DMS53 treated with DMSO at 0.1 percent for 48 hours (cell line): ENCODE data around the gene CLBA1.

Source experiments
- DNase-seq: peaks from one replicate; lab custom pipeline; 2025; ENCODE audit not compliant: unreplicated experiment; lab: John Stamatoyannopoulos, UW

Gene CLBA1

GRCh38 chr14:104968541-104969401 lies 16.8 kb upstream of the CLBA1 start:
- DNase-seq = peak; percentile 16

DNA sequence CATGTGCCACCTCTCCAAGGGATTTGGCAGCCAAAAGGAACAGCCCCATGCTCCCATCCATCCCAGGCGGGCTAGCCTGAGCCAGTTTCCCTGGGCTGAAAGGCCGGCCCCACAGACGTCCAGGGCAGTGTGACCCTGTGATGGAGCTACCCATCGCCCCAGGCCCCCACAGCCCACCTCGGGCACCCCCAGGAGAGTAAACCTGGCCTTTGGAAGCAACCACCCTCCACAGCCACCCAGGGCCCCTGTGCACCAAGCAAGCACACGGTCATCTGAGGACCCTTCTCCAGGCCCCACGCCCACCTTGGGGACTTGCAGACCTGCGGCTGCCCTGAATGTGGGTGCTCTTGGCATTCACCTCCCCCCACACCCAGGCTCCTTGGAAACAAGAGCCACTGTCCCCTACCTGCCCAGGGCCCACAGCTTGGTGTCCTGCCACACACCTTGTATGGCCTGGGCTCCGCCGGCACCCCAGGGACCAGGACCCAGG lies 15.8 kb upstream of the CLBA1 start:
- no peak for DNase-seq

GRCh38 chr14:104970231-104971068 lies 15.1 kb upstream of the CLBA1 start:
- no peak for DNase-seq

DNA sequence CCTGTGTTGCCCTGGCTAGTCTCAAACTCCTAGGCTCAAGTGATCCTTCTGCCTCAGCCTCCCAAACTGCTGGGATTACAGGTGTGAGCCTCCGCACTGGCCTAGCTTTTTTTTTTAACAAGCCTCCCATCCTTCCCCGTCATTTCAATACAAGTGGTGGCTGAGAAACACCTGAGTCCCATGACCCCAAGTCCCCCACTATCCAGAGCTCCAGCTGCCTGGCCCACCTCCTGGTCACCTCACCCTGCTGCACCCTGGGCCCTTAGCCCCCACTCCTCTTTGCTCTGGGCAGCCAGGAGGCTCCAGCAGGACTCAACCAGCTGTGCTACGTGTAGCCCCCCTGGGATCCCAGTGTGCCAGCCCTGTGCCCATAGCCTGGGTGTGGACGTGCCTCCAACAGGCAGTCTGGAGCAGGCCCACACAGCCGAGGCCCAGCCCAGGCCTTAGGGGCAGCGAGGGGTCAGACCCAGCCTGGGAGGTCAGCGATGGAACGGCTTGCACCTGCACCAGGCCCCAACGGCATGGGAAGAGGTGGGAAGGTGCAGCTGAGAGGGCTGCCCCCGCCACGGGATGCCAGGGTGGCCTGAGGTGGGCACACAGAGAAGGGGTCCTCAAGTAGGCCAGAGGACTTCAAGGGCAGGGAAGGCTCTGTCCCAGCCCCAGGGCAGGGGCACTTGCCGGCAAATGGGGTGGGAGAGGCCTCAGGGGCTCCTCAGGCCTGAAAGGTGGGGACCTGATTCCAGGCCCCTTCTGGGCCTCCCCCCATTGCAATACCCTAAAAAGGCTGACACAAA lies 13.9 kb upstream of the CLBA1 start:
- DNase-seq = no peak

- peak; percentile 76 for DNase-seq
These were observed 13.1 kb upstream of the CLBA1 start for GRCh38 chr14:104972301-104973134.

DNA sequence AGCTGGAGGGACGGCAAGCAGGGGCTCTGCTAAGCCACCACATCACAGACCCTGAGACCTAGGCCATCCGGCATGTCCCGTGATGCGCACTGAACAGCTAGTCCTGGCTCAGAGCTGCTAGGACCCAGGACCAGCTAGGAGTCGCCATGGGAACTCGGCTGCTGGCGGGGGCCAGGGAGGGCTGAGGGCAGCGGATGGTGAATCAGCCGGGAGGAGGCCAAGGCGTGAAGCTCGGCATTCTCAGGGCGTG lies 12.5 kb upstream of the CLBA1 start:
- DNase-seq = no peak

DNA sequence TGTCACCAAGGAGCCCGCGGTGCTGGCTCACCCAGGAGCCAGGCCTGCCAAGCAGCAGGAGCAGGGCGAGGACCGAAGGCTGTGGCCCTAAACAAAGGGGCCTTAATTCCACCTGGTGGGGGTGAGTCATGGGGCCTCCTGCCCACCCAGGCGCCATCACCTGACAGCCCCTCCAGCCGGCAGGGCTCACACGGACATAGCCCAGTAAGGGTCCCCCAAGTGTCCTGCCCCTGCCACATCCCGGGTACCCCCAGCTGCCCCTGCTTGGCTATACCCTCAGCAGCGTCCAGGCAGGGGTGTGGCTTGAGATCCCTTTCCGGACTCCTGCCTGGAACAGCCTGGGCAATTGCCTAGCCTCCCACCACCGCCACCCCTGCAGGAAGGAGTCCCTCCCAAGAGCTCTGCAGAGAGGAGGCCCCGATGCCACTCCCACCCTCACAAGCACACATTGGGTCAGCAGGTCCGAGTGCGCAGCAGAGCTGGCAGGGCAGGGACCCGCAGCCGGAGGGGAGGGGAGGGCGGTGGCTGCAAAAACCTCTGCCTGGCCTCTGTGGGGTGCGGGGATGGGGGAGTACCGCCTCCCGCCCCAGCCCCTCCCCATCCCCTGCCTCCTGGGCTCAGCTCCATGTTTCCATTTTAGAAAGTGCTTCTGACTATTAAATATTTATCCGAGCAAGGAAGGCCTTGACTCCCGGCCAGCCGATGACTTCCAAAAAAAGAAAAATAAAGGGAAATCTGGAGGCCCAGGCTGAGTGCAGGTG lies 12.0 kb upstream of the CLBA1 start:
- no peak for DNase-seq

DNA sequence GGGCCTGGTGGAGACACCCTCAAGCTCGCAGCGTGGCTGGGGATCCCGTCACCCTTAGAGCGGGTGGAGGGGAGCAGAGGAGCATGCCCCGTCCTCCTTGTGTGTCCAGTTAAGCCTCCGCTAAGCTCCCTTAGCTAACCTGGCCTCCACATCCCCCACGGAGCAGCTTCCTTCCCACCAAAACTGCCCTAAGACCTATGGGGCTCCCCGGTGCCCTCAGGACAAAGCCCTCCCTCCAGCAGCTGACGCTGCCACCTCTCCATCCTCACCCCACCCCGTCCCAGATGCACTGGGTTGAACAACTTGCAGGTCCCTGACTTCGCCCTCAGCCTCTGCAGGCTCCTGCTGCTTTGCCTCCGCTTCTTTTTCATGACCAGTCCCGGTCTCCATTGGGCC lies 11.4 kb upstream of the CLBA1 start:
- no peak for DNase-seq

GRCh38 chr14:104974665-104975390 lies 10.8 kb upstream of the CLBA1 start:
- DNase-seq = no peak

GRCh38 chr14:104975481-104976197 lies 9.9 kb upstream of the CLBA1 start:
- DNase-seq = no peak

DNA sequence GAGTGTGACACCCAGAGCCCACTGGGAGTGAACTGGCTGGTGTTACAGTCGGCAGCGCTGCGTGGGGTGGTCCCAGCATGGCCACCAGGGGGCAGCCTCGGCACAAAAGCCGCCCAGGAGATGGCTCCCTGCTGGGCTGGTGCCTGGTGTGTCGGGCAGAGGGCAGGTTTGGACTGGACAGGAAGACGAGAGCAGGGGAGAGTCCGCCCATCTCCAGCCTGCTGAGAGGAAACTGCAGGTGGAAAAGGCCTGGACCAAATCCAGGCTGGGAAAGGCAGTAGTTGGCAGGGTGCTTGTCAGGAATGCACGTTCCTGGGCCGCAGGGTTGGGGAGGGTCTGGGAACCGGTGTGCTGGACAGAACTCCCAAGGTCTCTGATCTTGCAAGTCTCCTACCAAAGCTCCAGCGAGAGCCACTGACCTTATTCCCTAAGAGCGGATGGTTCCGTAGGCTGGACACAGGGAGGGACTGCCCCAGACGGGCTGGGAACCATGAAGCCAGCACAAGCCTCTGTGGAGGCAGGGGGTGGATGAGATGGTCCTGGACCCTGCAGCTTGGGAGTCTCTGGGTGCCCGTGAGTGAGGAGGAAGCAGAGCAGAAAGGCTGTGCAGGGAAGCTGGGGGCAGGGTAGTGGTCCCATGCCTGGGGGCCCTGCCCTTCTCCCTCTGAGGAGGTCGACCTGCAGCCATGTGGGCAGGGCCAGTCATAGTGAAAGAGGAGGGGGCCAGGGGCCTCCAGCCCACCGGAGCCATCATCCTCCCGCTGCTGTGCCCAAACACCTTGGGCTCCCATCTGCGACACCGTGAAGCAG lies 9.2 kb upstream of the CLBA1 start:
- DNase-seq = peak; percentile 67

DNA sequence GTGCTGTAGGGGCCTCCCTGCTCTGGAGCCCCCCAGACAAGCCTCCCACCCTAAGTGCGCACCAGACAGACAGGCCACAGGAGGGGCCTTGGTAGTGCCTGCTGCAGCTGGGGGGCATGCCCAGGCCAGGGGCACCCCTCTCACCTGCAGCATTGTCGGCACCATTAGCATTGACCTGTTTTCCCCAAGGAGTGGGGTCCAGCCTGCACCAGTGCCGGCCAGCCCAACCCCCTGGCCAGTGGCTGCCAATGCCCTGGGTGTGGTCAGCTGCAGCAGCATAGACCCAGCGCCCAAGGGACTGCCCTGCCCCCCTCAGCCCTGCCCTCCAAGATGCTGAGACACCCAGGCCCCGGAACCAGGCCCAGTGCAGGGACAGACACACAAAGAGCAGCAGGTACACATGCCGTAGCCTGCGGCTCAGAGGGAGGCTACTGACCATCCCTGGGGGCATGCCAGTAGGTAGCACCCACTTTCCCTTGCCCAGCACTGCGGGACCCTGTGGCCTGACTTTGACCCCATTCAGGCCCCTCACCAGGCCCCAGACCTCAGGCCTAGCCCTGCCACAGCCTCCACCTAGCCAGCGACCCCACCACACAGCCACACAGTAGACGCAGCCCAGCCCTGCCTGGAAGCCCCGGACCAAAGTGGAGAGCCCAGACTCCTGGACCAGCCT lies 8.4 kb upstream of the CLBA1 start:
- no peak for DNase-seq

DNA sequence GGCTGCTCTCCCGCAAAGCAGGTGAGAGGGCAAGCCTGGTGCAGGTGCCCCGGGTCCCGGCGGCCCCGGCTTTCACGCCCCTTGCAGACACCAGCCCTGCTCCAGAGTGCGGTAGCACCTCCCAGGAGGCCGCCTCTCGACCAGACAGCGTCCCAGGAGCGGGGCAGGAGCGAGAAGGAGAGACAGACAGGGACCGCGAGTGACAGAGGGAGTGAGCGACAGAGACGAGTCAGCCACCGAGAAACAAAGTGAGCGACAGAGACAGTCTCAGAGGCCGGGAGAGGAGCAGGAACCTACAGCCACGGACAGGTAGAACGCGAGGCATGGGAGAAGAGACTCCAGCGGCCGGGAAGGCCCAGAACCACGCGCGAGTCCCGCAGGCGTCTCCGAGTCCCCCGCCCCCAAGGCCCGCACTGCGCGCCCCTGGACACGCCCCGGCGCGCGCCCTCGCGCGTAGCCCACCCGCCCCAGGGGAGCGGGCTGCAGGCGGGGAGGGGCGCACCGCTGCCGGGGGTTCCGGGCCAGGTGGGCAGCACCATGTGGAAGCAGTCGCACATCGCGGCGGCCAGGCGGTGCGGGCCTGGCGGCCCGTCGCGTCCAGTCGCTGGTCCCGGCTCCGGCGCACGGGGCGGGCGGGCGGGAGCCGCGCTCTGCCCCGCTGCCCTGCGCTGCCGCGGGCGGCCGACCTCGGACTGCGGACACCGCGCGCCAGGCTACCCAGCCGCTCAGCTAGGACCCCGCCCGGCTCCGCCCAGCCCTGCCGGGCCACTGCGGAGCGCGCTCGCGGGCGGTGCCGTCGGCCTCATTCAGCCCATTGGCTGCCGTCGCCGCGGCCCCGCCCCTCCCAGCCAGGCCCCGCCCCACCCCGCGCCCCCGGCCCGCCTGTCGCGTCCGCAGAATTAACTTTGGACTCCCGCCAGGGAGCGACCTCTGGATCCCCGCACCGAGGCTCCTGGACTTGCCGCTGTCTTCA lies 7.6 kb upstream of the CLBA1 start, which contains the start of gene AHNAK2:
Gene AHNAK2, minus strand, starts transcription at position 694 of the 973 bp plus-strand sequence. Its CDS starts 137 bp downstream, at position 557.
- peak; percentile 51 for DNase-seq

DNA sequence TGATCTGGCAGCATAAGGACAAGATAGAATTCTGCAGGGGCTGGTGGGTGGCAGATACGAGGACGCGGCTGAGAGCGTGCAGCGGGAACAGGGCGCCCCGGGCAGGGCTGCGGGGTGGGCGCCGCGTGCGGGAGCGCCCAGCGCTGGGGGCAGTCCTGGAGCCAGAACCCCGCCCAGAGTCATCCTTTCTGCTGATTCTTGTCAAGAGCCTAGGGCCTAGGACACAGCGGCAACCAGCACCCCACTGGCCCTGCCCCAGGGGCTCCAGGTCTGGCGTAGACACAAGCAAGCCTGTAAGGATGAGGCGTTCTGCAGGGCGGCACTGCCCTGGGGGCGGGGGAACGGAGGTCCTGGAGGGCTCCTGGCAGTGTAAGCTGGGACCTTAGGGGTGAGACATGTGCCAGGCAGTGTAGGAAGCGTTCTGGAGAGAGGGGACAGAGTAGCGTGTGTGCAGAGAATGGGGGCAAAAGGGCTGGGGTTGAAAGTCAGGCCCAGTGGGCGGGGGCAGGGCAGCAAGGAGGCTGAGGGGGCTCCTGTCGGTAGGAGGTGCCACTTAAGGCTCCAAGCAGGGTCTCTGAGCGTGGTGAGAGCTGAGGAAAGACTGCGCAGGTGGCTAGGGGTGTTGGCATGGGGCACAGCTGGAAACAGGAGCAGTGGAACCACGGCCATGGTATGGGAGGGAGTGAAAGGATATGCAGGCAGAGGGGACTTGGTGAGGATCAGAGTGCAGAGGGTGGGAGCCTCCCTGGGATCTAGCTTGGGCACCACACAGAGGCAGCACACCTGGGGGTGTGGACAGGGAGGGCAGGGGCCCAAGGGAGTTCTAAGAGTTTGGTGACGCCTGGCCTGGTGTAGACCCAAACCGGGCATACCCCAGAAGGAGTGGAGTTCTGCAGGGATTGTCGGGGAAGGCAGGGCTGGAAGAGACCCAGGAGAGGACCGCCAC lies 6.6 kb upstream of the CLBA1 start:
- no peak for DNase-seq
